ENCODE data around the gene CBX5.
A peak's percentile ranks its signal among the peaks of the same experiment; 100 is the strongest.
"Not testable (repeated sequence)": the region's sequence is repeated elsewhere in the genome, so short reads cannot be mapped to it uniquely, and the experiment has no call there.

The CBX5 gene

DNA sequence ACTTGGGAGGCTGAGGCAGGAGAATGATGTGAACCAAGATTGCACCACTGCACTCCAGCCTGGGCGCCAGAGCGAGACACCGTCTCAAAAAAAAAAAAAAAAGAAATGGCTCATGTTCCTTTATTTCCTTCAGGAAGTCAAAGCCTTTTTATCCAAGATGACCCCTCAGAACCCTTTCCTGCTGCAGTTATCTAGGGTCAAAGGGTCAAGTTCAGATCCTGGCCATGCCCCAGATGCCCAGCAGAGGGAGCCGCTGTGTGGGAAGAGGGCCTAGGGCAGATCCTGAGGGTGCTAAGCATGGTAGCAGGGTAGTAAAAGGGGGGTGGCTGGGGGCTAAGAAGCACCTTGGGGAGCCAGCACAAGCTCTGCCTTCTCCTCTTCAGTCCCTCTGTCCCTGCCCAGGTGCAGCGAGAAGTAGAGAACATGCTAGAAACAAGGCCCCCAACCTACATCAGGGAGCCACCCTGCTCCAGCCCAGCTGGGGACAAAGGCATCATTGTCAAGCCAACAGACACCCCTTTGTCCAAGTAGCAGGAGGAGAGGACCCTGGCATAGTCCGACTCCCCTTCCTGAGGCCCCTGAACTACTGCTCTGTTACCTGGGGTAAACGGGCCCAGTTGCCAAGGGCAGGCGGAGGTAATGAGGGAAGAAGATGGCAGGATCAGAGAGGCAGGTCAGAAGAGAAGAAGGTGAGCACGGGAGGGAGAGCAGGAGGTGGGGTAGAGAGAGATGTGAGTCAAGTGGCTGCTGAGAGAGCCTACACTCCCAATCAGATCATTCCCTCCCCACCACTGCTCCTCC lies 14.4 kb upstream of the CBX5 start:
- DNase-seq, result no peak

DNA sequence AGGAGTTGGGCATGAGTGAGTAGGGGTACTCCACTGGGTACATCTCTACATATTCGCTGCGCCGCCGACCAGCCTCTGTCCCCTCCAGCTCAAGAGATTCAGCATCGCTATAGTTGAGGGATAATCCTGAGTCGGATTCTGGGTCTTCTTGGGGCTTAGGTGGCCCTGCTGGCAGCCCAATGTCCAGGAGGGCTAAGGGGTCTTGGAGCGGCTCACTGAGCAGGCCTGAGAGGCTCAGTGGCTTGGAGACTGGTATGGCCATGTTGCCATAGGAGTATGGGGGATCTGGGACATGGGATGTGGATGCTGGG lies 13.0 kb upstream of the CBX5 start:
- no peak for DNase-seq

DNA sequence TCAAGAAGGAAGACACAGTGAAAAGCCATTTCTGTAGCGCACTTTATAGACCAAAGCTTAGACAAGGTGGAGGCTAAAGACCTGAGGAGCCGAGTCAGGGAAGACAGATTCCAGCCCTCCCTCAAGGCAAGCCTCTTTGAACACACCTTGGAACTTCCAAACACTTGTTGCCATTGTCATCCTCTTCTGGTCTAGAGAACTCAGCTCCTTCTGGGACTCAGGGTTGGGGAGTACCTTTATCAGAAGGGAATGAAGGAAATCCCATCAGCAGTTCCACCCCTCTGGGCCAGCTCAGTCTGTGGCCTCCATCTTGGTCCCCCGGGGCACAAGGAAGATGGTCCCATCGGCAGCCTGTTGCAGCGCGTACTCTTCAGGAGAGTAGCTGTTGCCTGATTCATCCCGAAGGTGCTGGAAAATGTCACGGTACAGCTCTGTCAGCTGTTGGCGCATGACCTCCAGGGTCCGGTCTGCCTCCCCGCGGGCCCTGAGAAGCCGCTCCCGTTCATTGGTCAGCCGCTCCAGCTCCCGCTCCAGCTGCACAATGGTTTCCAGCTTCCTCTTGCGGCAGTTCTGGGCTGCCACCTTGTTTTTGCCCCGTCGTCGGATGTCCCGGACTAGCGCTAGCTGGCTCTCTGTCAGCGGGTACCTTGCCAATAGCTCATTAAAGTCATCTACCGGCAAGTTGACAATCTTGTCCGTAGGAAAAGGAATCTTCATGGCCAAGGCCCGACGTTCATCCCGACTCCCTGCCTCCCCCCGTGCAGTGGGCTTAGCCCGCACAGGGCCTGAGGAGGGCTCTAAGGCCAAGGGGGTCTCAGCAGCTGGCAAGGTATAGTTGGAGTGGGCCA lies 12.4 kb upstream of the CBX5 start:
- no peak for DNase-seq

DNA sequence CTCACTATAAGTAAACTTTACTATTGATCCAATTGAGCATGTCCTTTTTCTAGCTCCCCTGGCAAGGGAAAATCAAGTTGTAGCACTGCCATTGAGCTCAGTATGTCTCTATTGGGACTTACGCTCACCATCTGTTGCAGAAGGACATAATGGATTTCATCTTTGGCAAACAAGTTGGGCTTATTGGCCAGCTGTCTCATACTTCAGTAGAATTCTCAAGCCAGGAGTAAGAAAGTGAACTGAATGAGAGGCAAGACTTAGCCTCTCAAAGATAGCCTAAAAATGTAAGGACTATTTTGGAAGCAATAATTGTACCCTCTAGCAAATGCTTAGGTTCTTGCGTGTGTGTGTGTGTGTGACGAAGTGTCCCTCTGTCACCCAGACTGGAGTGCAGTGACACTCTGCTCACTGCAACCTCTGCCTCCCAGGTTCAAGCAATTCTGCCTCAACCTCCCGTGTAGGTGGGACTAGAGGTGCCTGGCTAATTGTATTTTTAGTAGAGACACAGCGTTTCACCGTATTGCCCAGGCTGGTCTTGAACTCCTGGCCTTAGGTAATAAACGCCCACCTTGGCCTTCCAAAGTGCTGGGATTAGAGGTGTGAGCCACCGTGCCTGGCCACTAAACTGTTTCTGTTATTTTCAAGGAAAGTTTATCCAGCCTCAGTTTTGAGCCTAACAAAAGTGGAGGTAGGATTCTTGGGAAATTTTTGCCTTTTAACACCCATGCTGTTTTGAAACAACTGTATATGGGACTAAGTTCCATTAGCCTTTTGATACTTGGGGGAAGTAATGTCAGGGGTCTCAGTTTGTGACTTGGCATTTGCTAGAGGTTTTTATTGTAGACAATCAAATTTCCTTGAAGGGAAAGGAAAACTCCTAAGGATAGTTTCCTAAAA lies 7.6 kb upstream of the CBX5 start:
- DNase-seq, result no peak

DNA sequence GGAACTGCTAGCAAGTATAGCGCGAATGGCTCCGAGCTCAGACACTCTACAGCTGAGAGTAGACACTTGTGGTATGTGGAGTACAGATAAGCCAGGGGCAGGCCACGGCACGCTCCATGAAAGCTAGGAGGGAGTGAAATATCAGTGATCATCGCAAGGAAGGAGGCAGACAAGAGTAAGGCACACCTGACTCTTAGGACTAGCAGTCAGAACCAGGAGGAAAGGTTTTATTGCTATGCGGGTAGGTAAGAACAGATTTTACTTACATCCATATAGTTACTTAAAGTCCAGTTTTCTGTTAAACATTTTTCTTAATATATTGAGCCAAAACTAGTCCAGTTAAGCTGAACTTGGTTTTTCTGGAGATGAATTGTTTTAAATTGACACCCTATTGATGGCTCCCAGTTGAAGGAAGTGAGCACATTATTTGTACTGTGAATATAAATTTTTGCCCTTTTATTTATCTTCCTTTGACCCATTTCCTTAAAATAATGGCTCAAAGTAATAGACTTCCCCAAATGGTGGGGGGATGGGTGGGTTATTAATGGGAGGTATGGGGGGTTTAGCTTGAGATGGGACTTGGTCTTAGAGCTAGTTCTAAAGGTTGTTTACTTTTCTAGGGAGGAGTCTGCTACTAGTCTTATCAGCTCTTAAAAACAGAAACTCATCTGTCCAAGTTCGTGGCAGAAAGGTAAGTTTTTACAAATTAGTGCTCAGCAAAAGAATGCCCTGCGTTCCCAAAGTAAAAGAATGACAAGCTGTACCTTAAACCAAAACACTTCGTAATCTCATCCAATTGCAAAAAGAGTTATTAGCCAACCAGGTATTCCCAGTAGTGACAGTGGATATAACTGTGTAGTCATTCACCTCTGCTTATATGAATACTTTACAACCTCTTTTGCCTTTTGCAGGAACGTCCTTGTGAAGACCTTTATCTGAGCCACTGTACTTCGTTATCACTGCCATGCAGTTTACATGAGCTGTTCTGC lies 6.4 kb upstream of the CBX5 start:
- DNase-seq, result no peak

DNA sequence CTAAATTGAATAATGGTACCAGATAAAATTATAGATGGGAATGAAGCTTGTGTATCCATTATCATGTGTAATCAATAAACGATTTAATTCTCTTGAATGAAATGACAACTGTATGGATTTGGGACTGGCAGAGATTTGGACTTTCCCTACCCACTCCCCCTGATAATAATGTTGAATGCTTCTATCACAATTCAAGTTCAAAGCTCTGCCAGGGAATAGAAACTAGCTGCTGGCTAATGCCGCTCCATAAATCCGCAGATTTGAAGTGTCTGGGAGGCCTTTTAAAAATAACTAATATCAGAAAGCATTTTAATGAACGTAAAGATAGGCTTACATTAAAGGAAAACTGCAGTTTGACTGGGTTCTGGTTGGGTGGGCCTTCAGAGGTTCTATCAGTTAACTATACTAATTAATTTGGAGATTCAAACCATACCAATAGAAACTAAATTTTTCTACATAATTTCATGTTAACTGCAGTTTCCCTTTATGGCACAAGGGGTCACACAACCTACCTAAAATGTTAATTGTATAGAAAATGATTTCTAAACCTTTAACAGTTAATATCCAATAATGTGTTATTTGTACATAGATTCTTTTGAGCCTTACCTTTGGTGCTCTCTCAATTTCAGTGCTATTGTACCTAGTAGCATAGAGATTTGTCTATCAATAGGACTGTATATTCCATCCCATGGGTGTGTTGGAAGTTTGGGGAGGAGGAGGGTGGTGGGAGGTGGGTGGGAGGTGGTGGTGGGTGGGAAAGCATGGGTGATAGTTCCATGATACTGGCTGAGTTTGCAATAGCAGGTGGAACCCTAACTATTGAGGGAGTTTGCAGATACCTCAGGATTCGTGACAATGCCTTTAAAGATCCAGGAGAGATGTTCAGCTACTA lies 5.5 kb upstream of the CBX5 start:
- DNase-seq, result no peak

DNA sequence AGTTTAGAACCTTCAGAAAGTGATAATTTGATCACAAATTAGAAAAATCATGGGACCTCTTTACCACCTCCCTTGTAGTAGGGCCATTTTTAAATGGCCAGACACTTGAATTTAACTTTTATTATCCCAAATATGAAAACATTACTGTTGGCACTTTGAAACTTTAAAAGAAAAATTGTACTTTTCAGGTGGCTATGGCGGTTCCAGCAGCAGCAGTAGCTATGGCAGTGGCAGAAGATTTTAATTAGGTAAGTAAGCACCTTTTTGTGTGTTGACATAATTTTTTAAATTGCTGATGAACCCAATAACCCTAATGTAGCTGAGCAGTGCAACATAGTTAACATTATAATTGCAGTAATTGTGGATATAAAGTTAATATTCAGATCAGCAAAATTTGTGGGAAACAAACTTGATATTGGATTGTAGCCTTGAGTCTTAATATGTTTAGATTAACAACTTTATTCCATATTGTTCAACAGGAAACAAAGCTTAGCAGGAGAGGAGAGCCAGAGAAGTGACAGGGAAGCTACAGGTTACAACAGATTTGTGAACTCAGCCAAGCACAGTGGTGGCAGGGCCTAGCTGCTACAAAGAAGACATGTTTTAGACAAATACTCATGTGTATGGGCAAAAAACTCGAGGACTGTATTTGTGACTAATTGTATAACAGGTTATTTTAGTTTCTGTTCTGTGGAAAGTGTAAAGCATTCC lies 4.3 kb upstream of the CBX5 start:
- DNase-seq, result not testable (repeated sequence)

DNA sequence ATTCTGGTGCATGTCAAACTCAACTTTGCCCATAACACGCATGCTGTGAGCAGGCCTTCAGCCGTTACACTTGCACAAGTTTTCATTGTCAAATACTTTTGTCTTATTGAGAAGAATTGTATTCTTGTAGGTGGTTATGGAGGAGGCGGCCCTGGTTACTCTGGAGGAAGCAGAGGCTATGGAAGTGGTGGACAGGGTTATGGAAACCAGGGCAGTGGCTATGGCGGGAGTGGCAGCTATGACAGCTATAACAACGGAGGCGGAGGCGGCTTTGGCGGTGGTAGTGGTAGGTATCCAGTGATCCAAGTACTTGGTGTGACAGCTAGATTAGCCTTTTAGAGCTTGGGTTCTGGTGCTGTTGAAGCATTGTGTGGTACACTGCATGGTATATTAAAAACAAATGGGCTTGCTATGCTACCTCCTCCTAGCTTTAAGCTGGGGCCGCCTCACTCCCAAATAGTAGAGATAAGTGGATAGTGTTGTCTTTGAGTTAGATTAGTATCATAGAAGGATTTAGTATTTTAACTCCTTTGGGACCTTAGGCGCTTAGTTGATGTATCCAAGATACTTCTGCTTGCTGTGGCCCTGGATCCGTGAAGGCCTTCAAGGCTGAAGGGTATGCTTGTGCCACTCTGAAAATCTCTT lies 3.1 kb upstream of the CBX5 start:
- no peak for DNase-seq

DNA sequence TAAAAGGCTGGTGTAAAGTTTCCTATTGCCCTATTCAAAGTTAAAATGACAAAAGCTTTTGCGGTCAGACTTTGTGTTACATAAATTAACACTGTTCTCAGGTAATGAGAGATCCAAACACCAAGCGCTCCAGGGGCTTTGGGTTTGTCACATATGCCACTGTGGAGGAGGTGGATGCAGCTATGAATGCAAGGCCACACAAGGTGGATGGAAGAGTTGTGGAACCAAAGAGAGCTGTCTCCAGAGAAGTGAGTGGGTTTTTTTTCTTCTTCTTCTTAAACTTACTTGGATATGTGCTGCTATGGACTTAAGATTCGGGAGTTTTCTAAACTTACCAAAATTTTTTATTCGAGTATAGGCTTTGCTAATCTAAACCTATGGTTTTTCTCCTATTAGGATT lies 1.8 kb upstream of the CBX5 start:
- DNase-seq, result not testable (repeated sequence)

DNA sequence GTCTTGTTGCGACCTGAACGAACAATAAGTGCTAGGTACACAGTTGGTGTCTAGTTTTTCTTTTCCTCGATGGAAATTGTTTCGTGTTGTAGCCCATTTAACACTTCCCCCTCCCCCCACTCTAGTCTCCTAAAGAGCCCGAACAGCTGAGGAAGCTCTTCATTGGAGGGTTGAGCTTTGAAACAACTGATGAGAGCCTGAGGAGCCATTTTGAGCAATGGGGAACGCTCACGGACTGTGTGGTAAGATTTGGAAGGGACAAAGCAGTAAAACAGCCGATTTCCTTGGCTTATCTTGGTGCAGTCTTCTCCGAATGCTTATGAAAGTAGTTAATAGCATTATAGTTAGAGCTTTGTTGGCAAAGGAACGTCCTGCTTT lies 1.3 kb upstream of the CBX5 start:
- not testable (repeated sequence) for DNase-seq

DNA sequence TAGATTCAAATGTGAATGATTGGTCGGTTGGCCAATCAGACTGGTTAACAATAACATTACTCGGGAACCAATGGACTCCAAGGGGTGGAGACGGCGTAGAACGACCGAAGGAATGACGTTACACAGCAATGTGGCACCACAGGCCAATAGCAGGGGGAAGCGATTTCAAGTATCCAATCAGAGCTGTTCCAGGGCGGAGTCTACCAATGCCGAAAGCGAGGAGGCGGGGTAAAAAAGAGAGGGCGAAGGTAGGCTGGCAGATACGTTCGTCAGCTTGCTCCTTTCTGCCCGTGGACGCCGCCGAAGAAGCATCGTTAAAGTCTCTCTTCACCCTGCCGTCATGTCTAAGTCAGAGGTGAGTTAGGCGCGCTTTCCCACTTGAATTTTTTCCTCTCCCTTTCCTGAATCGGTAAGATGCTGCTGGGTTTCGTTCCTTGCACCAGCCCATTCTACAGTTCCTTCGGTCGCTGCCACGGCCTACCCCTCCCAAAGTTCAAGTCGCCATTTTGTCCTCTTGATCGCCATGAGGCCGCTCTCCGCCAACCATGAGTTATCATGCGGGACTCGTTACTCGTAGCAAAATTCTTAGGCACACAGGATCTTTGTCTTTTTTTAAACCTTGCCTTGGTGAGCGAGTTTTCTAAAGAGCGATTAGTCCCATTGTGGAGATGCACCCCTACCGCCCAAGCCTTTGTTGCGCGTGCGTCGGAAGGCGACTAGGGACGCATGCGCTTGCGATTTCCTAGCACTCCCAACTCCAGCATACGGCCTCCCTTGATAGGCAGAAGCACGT lies 742 bp upstream of the CBX5 start, which contains the start of gene HNRNPA1:
TSS of gene HNRNPA1 (plus strand) at position 259 of the 793 bp plus-strand sequence. CDS start at position 341, 82 bp downstream.
- DNase-seq, result peak; percentile 99

DNA sequence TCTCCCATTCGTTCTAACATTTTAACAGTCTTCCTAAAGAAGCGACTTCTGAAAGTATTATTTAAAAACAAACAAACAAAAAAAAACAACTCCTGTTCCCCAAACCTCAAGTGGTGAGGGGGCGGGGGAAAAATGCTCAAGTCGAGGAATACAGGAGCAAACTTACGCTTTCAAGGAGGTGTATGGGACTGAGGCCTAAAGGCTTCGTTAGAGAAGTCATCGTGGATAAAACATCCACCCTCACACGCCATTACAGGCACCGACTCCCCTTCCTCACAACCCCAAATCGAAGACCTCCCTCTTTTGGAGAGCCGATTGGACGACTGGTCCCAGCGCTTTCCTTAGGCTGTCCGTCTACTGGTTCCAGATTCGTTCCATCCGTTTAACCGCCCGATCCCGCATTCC lies 693 bp downstream of the CBX5 start:
- no peak for DNase-seq

DNA sequence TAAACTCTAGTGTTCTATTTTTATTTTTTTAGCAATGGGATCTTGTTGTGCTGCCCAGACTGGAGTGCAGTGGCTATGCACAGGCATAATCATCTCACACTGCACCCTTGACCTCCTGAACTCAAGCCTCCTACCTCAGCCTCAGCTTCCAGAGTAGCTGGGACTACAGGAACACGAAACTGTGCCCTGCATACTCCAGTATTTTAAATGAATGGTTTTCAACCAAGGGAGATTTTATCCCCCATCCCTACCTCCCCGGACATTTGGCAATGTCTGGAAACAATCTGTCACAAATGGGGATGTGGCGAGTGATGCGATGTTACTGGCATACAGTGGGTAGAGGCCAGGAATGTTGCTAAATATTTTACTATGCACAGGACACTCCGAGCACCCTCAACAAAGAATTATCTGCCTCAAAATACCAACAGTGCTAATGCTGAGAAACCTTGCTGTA lies 2.1 kb downstream of the CBX5 start:
- DNase-seq, result no peak

DNA sequence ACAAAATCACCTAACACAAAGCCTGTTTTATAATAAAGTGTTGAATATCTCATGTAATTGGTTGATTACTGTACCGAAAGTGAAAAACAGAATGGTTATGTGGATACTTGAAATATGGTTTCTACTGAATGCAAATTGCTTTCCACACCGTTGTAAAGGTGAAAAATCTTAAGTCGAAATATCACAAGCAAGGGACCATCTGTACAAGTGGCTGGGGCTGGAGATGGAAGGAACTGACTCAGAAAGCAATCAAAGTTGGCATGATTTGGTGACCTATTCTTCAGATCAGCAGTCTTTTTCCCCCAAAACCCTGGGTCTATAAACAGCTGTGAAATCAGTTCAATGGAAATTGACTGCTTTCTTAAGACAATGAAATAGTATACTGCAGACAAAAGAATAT lies 3.6 kb downstream of the CBX5 start:
- no peak for DNase-seq

DNA sequence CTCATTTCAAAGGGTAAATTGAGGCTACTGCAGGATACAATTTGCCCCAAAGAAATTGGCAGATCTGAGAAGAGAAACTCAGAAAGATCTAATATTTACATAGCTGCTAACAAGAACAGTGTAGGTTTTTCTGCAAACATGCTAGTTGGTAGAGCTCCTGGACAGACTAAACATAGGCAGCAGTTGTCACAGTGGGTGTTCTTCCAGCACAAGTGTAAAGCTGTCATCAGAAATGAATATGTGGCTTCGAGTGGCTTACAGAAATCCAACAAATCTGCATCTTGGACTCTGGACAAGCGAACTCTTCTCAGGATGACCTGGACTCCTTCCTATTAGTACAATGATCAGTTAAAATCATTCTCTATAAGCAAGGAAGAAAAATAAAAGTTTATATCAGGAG lies 5.9 kb downstream of the CBX5 start:
- no peak for DNase-seq

DNA sequence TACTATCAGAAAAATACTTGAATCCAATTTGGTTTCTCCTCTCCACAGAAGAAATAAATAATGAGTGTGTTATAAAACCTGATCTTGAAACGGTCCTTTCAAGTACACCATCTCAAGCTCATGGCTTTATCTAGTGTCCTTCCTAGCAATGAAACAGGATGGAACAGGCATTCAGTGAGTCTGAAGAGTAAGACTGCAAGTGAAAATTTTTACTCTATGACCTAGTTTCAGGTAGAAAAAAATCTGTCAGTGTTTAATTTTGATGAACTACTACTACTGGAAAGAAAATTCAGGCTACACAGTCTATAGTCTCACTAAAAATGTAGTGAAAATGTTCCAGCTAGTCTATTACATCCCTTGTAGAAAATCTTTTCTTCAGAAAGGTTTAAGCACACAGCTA lies 7.7 kb downstream of the CBX5 start:
- no peak for DNase-seq

DNA sequence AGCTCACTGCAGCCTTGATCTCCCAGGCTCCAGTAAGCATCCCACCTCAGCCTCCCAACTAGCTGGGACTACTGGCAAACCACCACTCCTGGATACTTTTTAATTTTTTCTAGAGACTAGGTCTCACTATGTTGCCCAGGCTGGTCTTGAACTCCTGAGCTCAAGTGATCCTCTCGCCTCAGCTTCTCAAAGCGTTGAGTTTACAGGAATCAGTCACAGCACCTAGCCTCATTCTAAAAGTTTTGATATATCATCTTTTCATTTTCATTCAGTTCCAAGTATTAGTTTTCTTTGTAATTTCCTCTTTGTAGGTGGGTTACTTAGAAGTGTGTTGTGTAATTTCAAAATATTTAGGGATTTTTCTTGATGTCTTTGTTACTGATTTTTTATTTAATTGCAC lies 9.6 kb downstream of the CBX5 start:
- DNase-seq, result no peak

DNA sequence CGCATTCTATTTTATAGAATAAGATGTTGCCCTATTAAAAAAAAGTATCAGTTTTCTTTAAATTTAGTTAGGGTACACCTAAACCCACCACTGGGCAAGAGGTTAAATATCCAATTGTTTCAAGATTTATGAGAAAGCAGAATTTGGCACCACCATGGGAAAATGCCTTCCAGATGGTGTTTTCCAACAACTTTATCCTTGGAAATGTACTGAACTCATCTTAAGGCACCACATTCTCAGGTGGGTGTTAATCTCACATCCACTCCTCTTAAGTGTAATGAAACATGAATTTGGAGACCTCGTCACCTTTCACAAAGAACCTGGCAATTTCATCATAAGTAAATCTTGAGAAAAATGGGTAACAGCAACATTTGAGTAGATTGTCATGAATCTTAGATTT lies 13.1 kb downstream of the CBX5 start:
- DNase-seq, result no peak

DNA sequence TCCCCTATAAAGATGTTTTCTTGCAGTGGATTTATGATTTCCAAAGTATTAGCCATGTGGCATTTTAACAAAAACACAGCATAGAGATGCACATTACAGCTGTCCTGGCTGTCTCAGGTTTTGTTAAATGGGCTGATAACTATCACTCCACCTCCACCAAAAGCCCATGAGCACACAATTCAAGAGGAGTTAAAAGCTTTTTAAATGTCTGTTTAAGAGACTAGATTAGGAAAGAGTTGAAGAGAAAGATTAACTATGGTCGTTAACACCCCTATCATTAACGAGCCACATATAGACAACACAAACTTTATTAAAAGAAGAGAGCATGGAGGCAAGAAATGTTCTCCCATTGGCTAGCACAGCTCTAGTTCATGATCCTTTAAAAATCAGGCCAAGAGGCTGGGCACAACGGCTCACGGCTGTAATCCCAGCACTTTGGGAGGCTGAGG lies 14.5 kb downstream of the CBX5 start:
- no peak for DNase-seq
